ENCODE results near the gene CCDC47.
A peak's percentile ranks its signal among the peaks of the same experiment; 100 is the strongest.
"Not testable (repeated sequence)": the region's sequence is repeated elsewhere in the genome, so short reads cannot be mapped to it uniquely, and the experiment has no call there.

CCDC47 gene

GRCh38 chr17:63735691-63736090 is 37.7 kb downstream of the CCDC47 start:
- DNase-seq (ENCODE audit: low read depth, low spot score) = no peak

- DNase-seq (ENCODE audit: low read depth, low spot score) = no peak
Measured at GRCh38 chr17:63722403-63722802, 51.0 kb downstream of the CCDC47 start.

- DNase-seq (ENCODE audit: low read depth, low spot score) = not testable (repeated sequence)
Measured at GRCh38 chr17:63720194-63720593, 53.2 kb downstream of the CCDC47 start.

DNA sequence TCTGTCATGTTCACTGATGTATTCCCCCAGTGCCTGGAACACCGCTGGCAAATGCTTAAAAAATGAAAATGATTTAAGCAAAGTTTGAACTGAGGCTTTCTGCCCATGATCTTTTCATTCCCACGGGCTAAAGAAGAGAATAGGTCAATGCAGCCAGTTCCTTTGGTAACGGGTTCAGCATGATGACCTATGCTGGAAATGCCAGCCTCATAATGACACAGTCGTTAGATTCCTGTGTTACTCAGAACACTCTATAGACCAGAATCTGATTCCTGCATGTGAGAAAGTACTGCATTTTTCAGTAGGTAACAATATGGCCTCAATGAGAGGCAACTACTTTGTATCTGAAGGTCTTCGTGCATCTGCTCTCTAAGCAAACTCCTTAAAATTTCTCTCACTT is 54.4 kb downstream of the CCDC47 start:
- no peak for DNase-seq (ENCODE audit: low read depth, low spot score)

- DNase-seq (ENCODE audit: low read depth, low spot score) = no peak
Measured at GRCh38 chr17:63716426-63716825, 57.0 kb downstream of the CCDC47 start.

GRCh38 chr17:63714550-63715277 is 58.7 kb downstream of the CCDC47 start:
- DNase-seq (ENCODE audit: low read depth, low spot score) = no peak

- DNase-seq (ENCODE audit: low read depth, low spot score) = no peak
Measured at GRCh38 chr17:63709110-63709509, 64.3 kb downstream of the CCDC47 start.

DNA sequence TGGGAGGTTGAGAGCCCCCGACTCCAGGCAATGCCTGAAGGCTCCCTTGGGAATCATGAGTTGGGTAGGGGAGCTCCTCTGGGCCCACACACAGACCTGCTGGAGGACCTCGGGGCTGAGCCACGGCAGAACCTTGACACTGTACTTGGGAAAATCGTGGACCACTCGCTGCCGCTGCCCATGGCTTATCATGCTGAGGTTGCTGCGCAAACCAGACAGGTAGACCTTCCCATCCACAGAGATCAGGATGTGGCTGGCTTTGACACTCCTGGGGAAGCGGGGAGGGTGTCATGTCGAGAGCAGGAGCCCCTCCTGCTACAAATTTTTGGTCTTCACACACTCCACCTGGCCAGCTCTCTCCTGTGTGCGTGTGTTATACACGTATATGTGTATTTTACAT is 66.2 kb downstream of the CCDC47 start:
- DNase-seq (ENCODE audit: low read depth, low spot score) = no peak

GRCh38 chr17:63706336-63707082 is 66.9 kb downstream of the CCDC47 start:
- DNase-seq (ENCODE audit: low read depth, low spot score) = no peak

DNA sequence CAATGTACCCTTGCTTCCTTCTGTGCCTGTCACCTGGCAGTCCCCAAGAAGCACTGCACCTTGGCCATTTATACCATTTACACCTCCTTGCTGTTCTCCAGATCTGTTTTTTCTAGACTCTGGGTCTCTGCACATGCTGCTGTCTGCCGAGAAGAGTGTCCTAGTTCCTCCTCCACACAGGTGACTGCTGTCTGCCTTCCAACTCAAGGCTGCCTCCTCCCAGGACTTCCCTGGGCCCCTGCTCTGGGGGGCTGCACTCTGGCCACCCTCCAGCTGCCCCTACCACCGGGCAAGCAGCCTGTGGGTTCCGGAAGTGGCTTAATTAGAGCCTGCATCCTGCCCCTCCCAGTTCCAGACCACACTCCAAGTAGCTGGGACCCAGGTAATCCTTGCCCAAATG is 67.7 kb downstream of the CCDC47 start:
- DNase-seq (ENCODE audit: low read depth, low spot score) = no peak

DNA sequence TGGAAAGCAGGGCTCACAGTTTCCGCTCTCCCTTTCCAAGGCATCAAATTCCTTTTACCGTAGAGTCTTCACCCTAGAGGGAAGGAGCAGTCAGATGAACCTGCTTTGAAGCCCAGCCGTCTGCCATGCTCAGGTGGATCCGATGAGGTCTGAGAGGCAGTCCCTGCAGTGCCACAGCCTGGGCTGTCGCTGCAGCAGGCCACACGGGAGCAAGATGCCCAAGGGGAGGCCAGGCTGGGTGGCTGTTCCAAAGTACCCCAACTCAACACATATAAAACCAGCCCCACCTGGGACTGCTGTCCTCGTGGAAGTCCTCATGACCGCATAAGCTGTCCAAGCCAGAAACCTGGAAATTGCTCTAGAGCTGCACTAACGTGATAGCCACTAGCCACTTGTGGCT is 68.6 kb downstream of the CCDC47 start:
- no peak for DNase-seq (ENCODE audit: low read depth, low spot score)

GRCh38 chr17:63704259-63704576 is 69.2 kb downstream of the CCDC47 start:
- DNase-seq (ENCODE audit: low read depth, low spot score) = no peak

DNA sequence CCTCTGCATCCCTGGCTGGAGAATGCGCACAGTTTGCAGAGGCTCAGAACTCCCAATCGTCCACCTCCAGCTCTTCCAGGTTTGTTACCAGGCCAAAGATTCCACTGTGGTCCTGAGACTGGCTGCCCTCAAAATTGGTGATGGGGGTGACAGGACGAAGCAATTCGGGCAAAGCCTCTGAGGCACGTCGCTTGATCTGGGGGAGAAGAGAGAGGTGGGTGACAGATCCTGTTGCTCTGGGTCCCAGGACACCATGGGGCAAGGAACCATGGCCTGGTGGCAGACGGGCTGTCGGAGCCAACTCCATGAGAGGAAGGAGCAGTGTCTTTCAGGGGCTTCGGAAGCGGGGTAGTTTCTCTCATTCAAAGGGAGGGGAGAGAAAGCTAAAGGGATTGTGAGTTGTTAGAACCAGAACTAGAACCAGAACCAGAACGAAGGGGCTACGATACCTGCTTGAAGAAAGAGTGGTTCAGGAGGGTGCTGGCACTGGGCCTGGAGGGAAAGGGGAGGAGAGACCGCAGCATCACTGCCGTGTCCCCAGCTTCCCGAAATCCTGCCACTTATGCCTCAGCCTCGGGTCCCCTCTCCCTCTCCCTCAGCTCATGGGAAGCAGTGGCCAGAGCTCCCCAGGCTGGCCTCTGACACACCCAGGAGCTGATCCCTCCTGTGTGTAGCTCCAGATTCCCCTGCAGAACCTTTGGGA is 69.7 kb downstream of the CCDC47 start:
- no peak for DNase-seq (ENCODE audit: low read depth, low spot score)

DNA sequence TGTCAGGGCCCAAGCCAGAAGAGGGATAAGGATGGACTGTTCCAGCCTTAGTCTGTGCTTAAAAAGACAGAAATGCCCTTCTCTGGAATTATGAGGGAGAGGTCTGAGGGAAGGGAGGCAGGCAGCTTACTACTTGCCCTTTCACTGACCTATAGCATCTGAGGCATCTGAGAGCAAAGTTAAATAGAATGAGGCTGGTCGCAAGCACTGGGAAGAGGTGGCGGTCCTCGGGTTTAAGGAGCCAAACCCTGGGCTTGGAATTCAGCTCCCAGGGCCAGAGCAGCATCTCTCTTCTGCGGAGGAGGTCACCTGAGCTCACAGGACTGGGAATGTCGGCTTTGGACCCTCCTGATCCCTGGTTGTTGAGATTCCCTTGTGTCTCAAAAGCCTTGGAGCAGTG is 70.4 kb downstream of the CCDC47 start:
- no peak for DNase-seq (ENCODE audit: low read depth, low spot score)

GRCh38 chr17:63702721-63703015 is 70.7 kb downstream of the CCDC47 start:
- no peak for DNase-seq (ENCODE audit: low read depth, low spot score)

DNA sequence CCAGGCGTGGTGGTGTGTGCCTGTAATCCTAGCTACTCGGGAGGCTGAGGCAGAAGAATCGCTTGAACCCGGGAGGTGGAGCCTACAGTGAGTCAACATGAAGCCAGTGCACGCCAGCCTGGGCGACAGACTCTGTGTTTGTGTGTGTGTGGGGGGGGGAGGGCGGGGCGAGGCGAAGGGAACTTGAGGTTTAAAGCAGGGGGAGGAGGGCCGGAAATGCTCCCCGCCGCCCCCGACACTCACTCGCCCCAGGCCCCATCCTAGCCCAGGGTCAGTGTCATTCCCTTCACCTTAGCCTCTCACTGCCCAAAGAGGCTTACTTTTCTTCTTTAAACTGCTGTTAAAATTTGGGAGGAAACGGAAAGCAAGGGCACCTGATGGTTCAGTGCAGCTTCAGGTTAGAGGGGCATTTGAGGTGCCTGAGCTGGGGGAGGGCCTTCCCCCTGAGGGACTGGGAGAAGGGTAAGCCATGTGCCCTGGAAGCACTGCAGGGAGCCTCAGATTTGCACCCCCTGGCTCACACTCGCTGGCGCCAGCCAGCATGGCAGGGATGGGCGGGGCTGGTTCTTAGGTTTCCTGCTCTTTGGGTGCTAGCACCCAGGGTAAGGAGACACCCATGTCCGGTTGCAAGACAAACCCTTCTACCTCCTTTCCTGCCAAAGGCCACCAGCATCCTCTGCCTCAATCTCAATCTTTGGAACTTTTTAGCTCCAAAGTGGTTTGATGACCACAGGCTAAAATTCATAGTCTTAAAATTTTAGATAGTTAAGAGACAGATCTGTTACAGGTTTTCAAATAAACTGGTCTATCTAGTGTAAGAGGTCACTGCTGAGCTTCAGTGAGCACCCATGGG is 71.3 kb downstream of the CCDC47 start:
- peak; percentile 49 for DNase-seq (ENCODE audit: low read depth, low spot score)

GRCh38 chr17:63701456-63701820 is 72.0 kb downstream of the CCDC47 start:
- DNase-seq (ENCODE audit: low read depth, low spot score) = no peak

- peak; percentile 27 for DNase-seq (ENCODE audit: low read depth, low spot score)
Measured at GRCh38 chr17:63700528-63701455, 72.6 kb downstream of the CCDC47 start.

GRCh38 chr17:63699638-63700527 is 73.5 kb downstream of the CCDC47 start, which contains the start of gene LIMD2:
Gene LIMD2, minus strand, starts transcription at chr17:63700125. Its CDS starts 827 bp downstream, at chr17:63699298.
- DNase-seq (ENCODE audit: low read depth, low spot score) = peak; percentile 77

Data from activated naive CD8-positive, alpha-beta T cell treated with anti-CD3 and anti-CD28 coated beads, Interleukin-2, amount 50 U/mL, for 16 hours (primary cell).